Activated CD8-positive, alpha-beta memory T cell treated with anti-CD3 and anti-CD28 coated beads for 4 hours (primary cell): Measurements from ENCODE around the gene MARCHF3.
"Not testable (repeated sequence)": the region's sequence is repeated elsewhere in the genome, so short reads cannot be mapped to it uniquely, and the experiment has no call there.

Source experiments
- DNase-seq, 2 donors: peaks; one replicate each; pipeline ENCODE4 v3.0.0-alpha.2; 2020; ENCODE audit warnings: low read depth in 2 of 2

MARCHF3 gene

DNA sequence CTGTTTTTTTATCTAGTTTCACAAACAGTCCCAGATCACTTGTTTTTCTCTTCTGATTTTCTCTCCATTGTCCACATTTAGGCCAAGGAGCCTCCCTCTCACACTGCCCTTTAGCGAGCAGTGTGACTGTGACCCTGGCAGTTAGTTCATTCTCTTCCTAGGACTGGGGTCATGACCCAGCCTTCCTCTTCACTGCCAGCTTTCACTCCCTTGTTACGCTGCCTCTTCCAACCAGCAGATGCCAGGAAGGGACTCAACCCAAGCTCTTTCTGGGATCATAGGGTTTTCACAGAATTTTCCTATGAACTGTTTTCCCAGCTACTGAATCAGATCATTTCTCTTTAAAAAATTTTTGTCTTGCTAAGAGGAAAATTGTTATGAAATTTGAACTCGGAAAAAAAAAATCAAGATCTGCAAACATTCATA lies 182.5 kb downstream of the MARCHF3 start:
- DNase-seq = no peak

DNA sequence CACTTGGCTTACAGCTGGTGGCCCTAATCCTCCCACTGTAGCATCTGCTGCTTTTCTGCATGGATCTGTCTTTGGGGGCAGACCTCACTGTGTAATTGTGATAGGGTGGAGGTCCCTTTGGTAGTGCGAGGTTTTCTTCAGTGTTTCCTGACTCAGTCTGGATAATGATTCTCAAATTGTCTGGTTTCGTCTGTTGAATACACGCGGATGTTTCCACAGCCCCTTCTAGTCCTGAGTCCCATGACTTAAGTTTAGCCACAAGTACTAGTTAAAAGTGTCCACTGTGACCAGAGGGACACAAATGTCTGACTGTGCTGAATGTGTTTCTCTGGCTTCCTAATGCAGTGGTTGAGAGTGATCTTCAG lies 182.9 kb downstream of the MARCHF3 start:
- DNase-seq = no peak

DNA sequence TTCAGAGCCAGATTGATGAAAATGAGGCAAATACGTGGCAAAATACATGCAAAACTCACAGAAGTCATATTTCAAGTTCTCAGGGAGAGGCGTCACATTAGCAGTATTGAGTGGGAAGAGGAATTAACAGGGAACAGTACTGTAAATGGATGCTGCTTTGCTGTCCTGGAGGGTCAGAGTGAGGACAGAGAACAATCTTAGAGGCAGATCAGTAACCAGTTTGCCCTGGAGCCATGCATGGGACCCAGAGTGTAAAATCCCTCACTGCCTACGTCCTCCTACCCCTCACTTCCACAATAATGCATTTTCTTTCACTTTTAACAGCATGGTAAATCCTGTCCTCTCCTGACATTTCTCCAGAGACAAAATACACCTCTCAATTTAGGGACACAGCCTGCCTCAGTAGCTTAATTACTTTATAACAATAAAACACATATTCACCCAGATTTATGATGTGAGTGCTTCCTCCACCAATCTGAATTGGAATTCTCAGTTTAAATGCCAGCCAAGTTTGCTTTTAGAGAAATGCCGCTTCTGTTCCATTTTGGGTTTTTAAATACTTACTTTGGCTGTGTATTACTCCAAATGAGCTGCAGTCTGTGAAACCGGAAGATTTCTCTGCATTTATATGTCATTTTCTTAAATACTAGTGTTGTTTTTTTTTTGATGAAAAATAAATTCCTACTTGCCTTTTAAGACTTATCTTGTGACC lies 183.5 kb downstream of the MARCHF3 start:
- no peak for DNase-seq

DNA sequence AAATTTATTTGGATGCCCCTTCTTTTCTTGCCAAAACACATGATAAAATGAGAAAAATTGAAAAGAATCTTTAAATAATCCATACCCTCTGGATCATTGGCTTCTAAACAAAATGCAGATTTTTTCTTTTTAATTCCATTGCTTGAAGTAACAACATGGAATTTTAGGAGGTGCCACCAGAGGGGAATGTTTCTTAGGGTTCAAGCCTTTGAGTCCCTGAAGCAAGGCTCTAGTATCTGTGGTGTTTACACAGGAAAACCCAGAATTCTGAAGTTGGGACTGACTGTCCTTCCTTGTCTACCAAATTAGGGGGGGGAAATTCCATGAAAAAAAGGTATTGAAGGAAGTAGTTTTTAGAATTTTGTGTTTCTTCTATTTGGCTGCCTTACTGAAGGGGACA lies 184.0 kb downstream of the MARCHF3 start:
- no peak for DNase-seq

DNA sequence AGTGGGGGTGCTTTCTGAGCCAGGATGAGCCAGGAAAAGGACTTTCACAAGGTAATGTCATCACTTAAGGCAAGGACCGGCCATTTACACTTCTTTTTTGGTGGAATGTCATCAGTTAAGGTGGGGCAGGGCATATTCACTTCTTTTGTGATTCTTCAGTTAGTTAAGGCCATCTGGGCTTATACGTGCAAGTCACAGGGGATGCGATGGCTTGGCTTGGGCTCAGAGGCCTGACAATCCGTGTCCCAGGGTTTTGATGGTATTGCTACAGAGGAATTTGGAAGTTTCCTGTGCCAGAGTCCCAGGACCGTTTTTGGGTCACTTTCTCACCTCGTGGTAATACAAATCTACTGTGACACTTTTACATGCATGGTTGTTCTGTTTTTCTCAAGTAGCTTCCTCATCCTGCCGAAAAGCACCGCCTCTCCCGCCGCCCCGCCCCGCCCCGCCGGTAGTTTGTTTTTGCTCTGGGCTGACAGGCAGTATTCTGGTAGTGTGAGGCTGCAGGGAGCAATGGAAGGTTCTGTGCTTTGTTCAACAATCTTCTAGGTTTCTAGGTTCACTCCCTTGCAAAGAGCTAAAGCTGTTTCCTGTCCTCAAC lies 184.8 kb downstream of the MARCHF3 start:
- not testable (repeated sequence) for DNase-seq

DNA sequence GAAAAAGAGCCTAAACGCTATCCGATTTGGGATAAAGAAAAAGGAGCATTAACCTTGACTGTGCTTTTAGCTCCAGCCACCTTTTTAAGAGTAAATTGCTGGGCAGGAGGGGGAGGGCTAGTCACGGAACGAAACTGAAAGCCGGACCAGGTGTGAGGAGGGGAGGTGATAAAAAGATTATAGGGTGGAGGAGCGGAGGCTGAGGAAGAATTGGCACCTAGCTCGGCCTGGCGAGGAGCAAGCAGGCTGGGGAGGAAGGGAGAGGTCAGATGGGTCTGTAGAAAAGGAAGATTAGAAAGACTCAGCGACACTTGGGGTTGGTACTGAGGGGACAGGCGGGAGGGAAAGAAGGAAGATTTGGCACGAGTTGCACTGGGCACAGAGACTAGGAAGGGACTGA lies 187.0 kb downstream of the MARCHF3 start:
- not testable (repeated sequence) for DNase-seq

DNA sequence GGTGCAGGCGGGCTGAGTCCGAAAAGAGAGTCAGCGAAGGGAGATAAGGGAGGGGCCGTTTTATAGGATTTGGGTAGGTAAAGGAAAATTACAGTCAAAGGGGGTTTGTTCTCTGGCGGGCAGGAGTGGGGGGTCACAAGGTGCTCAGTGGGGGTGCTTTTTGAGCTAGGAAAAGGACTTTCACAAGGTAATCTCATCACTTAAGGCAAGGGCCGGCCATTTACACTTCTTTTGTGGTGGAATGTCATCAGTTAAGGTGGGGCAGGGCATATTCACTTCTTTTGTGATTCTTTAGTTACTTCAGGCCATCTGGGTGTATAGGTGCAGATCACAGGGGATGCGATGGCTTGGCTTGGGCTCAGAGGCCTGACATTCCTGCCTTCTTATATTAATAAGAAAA lies 191.0 kb downstream of the MARCHF3 start:
- not testable (repeated sequence) for DNase-seq

DNA sequence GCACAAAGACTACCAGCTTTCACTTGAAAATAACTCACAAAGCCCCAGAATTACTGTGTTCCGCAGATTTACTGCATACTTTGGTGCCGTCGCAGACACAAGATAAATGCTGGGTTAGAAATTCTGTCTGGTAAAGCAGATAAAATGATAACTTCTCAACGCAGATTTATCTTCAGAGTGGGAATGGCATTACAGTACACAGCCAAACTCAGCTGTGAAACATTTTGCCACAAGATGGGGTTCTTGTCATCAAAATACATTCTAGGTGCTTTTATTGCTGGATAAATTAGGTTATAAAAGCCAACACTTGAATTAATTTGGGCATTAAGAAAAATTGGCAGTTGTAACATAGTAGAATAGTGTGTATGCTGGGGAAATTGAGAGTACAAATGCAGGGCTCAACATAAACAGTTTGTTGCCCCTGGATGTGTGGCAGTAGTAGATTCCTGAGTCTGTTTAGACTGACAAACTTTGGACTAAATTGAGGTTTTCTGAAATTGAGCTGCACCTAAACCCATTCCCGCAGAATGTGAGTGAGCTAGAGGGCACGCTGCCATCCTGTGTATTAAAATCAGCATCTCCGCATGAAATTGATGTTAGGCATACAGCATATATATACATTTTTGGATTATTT lies 192.3 kb downstream of the MARCHF3 start:
- no peak for DNase-seq

DNA sequence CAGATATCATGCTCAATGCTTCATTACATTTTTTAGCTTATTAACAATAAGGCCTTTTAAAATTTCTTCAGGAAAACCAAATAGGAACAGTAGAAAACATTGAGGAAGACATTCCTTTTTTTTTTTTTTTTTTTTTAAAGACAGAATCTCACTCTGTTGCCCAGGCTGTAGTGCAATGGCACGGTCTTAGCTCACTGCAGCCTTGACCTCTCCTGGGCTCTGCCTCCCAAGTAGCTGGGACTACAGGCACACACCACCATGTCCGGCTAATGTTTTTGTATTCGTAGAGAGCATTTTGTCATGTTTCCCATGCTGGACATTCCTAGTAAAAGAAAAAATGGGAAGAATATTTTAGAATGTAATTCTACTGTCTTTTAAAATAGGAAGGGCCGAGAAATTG lies 193.1 kb downstream of the MARCHF3 start:
- no peak for DNase-seq

DNA sequence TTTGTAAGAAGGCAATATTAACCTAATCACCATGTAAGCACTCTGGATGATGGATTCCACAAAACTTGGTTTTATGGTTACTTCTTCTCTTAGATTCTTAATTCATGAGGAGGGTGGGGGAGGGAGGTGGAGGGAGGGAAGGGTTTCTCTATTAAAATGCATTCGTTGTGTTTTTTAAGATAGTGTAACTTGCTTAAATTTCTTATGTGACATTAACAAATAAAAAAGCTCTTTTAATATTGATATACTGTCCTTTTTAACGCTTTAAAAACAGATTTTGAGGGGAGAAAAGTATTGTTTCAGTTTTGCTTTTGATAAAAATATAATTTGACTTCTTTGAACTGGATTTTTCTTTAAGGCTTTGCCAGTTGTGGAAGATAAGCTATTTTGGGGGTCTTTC lies 193.6 kb downstream of the MARCHF3 start:
- DNase-seq = no peak

DNA sequence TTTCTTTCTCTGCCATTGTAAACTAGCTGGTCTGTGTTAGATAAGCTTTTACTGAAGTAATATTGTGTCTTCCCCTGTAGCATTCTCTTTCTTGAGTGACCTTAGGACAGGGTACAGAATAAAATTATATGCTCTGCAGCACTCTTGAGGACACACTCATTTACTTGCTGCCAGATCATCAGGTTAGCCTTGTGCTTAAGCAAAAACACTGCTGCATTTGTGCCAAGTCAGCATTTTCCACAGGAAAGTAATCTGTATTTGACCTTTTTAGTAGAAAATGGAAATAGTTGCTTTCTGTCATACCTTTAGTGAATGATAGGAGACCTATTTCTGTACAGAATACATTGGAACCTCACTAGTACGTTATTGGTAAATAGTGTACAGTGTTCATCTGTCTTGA lies 199.2 kb downstream of the MARCHF3 start:
- no peak for DNase-seq

DNA sequence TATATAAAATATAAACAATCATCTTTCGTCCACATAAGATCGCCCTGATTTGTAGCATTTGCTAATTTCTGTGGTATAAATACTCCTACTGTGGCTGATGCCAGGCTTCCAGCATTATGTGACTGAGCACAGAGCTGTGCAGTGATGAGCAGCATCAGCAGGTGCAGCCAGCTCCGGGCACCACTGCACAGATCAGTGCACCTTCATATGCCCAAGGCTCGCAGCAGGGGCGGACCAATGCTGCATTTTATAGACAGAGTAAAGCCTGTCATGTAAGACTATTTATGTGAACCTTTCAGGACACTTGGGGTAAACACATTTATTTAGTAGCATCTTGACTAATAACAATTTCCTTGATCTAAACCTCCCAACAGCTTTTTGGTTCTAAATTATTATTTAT lies 200.3 kb downstream of the MARCHF3 start:
- DNase-seq = no peak

DNA sequence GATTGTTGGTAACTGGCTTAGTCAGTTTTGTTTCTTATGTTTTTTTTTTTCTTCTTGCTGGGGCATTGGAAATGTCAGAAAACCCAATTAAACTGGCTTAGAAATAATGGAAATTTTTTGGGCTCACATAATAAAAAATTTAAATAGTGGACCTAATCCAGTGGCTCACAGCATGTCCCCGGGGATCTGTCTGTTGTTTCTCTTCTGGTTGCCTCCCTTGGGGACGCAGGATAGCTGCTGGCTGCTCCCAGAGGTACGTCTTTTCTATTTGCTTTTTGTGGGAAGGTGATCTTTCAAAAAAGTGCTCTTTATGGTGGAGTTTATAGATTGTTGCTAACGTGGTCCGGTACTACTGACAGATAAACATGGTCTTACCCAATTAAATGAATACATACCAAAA lies 201.3 kb downstream of the MARCHF3 start:
- no peak for DNase-seq

DNA sequence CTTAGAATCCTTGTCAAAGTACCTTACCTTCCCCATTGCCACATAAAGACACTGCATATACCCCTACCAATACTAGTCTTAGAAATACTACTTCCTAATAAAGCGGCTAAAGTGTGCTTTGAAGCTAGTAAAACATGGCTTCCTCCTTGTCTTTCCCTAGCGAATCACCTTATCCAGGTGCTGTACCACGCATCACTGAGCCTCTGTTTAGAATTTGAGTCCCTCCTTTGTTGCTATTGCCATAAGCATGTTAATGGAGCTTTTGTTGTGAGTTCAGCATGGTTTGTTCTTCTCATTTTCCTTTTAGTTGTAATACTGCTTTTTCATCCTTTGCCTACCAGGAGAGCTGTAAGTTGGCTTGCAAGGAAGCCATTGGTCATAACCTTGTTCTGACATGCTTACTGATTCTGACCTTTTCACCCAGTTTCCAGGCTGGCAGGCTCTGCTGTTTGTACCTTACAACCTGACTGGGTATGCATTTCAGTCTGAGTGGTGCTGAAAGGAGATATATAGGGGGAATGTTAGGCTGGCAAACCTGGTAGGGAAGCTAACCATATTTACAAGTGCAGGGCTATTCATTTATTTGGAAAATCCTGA lies 203.6 kb downstream of the MARCHF3 start:
- no peak for DNase-seq

DNA sequence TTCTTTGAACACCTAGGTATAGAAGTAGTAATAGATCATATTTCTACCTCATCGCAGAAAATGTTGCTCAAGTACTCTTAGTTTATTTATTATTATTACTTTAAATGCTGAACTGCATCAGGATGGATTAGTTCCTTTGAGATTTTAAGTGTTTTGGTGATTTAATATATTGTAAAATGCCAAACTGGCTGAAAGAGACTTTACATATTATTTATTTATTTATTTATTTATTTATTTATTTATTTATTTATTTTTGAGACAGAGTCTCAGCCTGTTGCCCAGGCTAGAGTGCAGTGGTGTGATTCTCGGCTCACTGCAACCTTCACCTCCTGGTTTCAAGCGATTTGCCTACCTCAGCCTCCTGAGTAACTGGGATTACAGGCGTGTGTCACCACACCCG lies 211.1 kb downstream of the MARCHF3 start:
- DNase-seq = no peak

DNA sequence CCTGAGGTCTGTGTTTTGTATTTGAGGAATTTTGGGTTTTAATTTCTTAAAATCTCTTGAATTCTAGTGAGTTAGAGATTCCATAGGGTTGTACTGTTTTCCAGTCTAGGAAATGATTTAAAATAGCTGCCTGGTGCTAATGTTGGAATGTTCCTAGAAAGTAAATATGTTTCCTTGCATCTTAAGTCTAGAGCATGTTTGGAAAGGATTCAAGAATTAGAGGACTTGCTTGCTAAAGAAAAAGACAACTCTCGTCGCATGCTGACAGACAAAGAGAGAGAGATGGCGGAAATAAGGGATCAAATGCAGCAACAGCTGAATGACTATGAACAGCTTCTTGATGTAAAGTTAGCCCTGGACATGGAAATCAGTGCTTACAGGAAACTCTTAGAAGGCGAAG lies 211.6 kb downstream of the MARCHF3 start:
- no peak for DNase-seq
